Muscle layer of duodenum (tissue), 2 donors: ENCODE results near the gene COL23A1.
"Not testable (repeated sequence)": the region's sequence is repeated elsewhere in the genome, so short reads cannot be mapped to it uniquely, and the experiment has no call there.

Source experiments
- H3K27ac ChIP-seq: one replicate; pipeline ENCODE4 v1.7.0; 2013; ENCODE audit warnings: mild to moderate bottlenecking, low read length
- H3K27me3 ChIP-seq: one replicate; pipeline ENCODE4 v1.7.0; 2013; ENCODE audit warnings: low read depth, mild to moderate bottlenecking, control low read depth, low read length
- H3K36me3 ChIP-seq, 2 donors: one replicate each; pipeline ENCODE4 v1.7.0; 2013; ENCODE audit warnings: low read length in 2 of 2, control low read depth in 1 of 2, mild to moderate bottlenecking in 1 of 2; ENCODE audit not compliant: insufficient read depth in 2 of 2, control insufficient read depth in 1 of 2
- H3K4me1 ChIP-seq, 2 donors: one replicate each; pipeline ENCODE4 v1.7.0; 2013; ENCODE audit warnings: low read length in 2 of 2, mild to moderate bottlenecking in 2 of 2, control low read depth in 1 of 2, moderate library complexity in 1 of 2; ENCODE audit not compliant: insufficient read depth in 2 of 2, control insufficient read depth in 1 of 2
- H3K4me3 ChIP-seq, 2 donors: one replicate each; pipeline ENCODE4 v1.7.0; 2013; ENCODE audit warnings: low read length in 2 of 2, low read depth in 1 of 2, mild to moderate bottlenecking in 1 of 2
- H3K9me3 ChIP-seq, 2 donors: one replicate each; pipeline ENCODE4 v1.7.0; 2013; ENCODE audit warnings: low read length in 2 of 2, control low read depth in 1 of 2, mild to moderate bottlenecking in 1 of 2; ENCODE audit not compliant: control insufficient read depth in 1 of 2
- donor health status: healthy.

Gene COL23A1

DNA sequence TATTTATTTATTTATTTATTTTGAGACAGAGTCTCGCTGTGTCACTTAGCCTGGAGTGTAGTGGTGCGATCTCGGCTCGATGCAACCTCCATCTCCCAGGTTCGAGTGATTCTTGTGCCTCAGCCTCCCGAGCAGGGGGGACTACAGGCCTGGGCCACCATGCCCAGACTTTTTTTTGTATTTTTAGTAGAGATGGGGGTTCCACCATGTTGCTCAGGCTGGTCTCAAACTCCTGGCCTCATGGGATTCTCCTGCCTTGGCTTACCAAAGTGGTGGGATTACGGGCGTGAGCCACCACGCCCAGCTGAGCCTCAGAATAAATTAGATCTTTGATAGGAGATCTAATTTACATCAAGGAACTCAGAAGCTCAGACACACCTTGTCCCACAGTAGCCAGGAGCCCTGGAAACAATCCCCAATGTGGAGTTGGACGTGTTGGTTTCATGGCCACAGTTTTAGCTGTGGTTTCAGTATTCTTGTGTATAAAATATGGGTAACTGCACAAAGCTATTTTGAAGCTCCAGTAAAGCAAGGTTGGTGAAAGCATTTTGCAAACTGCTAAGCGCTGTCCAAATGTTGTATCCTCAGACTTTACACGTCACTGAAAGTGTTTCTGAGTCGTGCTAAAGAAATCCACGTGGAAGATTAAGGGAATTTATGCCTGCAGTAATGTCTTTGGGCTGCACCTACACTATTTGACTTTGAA is 388.8 kb downstream of the COL23A1 start:
- peaks cover 6 to 10% of the 10 kb centered on the region in 2 donors for H3K4me1 ChIP-seq
- H3K27me3 ChIP-seq = no peaks in the 10 kb centered on the region
- H3K4me3 ChIP-seq = no peak overlapping the region
- no peak overlapping the region for H3K27ac ChIP-seq
- no peaks in the 10 kb centered on the region for H3K9me3 ChIP-seq
- H3K36me3 ChIP-seq = peaks cover 0 to 4% of the 10 kb centered on the region in 2 donors

DNA sequence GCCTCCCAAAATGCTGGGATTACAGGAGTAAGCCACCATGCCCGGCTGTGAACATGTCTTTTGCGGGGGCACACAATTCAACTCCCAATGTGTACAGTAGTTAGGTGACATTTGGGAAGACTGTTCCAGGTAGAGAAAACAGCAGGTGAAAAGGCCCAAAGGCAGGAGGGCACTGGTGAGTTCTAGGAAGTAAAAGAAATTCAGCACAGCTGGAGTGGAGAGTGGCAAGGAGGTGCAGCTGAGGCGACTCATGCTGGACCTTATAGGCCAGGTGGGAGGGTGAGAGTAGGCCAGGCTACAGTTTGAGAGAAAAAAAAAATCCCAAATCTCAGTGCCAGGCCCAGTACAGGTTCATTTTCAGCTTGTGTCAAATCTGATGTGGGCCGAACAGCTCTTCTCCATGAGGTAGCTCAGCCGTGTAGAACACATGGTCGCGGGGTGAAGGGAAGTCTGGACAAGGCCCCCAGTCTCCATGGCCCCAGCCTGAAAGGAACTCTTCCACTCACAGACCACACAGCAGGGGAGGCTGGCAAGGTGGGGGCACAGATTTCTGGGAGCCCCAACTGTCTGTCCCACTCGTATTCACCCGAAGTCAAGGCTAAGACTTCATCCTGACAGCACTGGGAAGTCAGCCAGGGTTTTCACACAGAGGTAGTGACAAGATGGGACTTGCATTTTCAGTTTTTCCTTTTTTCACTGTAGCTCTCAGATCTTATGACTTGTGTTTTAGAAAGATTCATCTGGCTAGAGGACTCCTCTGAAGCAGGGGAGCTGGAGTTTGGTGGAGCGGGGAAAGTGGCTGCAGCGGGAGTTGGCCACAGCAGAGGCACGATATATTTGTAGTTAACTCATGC is 390.4 kb downstream of the COL23A1 start:
- Histone ChIP-seq H3K27me3 (no peaks in the 10 kb centered on the region), H3K36me3 (no peaks in the 10 kb centered on the region), H3K27ac (no peak overlapping the region), H3K4me3 (no peak overlapping the region), H3K4me1 (no peaks in the 10 kb centered on the region), H3K9me3 (no peaks in the 10 kb centered on the region)

DNA sequence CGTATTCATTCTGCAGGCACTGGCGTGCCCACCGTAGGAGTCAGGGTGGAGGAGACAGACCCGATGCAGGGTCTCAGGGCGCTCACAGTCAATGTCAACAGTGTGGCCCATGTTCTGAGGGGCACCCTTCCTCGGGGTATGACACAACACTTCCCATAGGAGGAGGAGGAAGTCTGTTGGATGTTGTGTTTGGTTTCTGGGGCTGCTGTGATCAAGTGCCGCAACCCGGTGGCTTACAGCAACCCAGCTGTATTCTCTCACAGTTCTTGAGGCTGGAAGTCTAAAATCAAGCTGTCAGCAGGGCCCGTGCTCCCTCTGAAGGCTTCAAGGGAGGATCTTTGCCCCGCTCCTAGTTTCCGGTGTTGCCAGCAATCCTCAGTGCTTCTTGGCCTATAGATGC is 391.5 kb downstream of the COL23A1 start:
- H3K27ac ChIP-seq = no peak overlapping the region
- H3K4me3 ChIP-seq = no peak overlapping the region
- no peaks in the 10 kb centered on the region for H3K9me3 ChIP-seq
- H3K4me1 ChIP-seq = no peaks in the 10 kb centered on the region
- H3K36me3 ChIP-seq = no peaks in the 10 kb centered on the region
- H3K27me3 ChIP-seq = no peaks in the 10 kb centered on the region

DNA sequence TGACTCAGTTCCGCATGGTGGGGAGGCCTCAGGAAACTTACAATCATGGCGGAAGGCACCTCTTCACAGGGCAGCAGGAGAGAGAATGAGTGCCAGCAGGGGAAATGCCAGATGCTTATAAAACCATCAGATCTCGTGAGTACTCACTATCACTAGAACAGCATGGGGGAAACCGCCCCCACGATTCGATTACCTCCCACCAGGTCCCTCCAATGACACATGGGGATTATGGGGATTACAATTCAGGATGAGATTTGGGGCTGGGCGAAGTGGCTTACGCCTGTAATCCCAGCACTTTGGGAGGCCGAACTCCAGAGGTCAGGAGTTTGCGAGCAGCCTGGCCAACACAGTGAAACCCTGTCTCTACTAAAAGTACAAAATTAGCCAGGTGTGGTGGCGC is 392.0 kb downstream of the COL23A1 start:
- H3K36me3 ChIP-seq, H3K27ac ChIP-seq, H3K4me1 ChIP-seq, H3K4me3 ChIP-seq, H3K27me3 ChIP-seq, H3K9me3 ChIP-seq: not testable (repeated sequence)

DNA sequence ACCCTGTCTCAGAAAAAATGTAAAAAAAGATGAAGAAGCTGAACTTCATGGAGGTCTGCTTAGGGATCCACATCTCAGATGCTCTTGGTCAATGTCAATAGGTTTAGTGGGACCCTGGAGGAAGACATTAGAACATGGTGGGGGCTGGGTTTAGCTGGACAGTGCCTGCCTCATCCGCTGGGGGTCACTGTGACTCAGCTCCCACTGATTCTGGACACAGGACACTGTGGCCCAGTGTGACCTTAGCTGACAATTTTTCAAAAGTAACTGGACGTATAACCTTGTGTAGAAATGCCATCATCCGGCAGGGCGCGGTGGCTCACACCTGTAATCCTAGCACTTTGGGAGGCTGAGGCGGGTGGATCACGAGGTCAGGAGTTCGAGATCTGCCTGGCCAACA is 393.2 kb downstream of the COL23A1 start:
- H3K4me3 ChIP-seq = no peak overlapping the region
- no peaks in the 10 kb centered on the region for H3K4me1 ChIP-seq
- H3K9me3 ChIP-seq = no peaks in the 10 kb centered on the region
- no peaks in the 10 kb centered on the region for H3K27me3 ChIP-seq
- H3K36me3 ChIP-seq = no peaks in the 10 kb centered on the region
- no peak overlapping the region for H3K27ac ChIP-seq

GRCh38 chr5:178196281-178196812 is 393.8 kb downstream of the COL23A1 start:
- Histone ChIP-seq H3K9me3 (no peaks in the 10 kb centered on the region), H3K36me3 (no peaks in the 10 kb centered on the region), H3K4me3 (no peak overlapping the region), H3K4me1 (no peaks in the 10 kb centered on the region), H3K27me3 (no peaks in the 10 kb centered on the region), H3K27ac (no peak overlapping the region)

- H3K36me3 ChIP-seq = no peaks in the 10 kb centered on the region
- H3K4me1 ChIP-seq = no peaks in the 10 kb centered on the region
- H3K4me3 ChIP-seq = no peak overlapping the region
- H3K9me3 ChIP-seq = no peaks in the 10 kb centered on the region
- no peak overlapping the region for H3K27ac ChIP-seq
- no peaks in the 10 kb centered on the region for H3K27me3 ChIP-seq
Measured at GRCh38 chr5:178194026-178194425, 396.2 kb downstream of the COL23A1 start.

DNA sequence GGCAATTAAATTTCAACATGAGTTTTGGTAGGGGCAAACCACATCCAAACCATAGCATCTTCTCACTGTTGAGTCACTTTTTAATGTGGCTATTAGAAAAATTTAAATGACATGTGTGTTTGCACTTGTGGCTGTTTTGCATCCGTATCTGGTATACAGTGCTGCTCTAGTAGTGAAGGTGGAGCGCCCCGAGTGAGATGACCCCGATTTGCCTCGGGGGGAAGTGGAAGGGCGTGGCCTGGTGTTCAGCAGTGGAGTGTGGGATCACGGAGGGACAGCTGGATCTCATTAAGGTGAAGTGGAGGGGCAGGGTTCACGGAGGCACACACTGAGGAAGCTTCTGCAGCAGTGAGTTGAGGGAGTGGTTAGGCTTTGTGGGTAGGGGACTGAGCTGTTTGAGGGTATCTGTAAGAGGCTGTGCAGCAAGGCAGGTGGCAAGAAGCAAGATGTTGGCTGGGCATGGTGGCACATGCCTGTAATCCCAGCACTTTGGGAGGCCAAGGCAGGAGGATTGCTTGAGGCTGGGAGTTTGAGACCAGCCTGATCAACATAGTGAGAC is 396.9 kb downstream of the COL23A1 start:
- Histone ChIP-seq H3K36me3 (no peaks in the 10 kb centered on the region), H3K9me3 (no peaks in the 10 kb centered on the region), H3K4me3 (no peak overlapping the region), H3K4me1 (no peaks in the 10 kb centered on the region), H3K27ac (no peak overlapping the region), H3K27me3 (no peaks in the 10 kb centered on the region)

DNA sequence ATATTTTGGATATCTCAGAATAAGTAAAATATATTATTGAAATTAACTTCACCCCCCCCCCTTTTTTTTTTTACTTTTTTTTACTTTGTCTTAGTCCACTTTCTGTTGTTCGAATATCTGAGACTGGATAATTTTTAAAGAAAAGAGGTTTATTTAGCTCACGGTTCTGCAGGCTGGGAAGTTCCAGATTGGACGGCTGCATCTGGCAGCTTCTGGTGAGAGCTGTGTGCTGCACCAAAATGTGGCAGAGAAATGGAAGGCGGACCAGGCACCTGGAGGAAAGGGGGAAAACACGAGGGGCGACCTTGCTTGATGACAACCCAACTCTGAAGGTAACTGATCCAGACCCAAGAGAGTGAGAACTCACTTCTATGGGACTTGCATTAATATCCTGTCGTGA is 397.4 kb downstream of the COL23A1 start:
- Histone ChIP-seq H3K27me3 (no peaks in the 10 kb centered on the region), H3K27ac (no peak overlapping the region), H3K9me3 (no peaks in the 10 kb centered on the region), H3K4me3 (no peak overlapping the region), H3K4me1 (no peaks in the 10 kb centered on the region), H3K36me3 (no peaks in the 10 kb centered on the region)

DNA sequence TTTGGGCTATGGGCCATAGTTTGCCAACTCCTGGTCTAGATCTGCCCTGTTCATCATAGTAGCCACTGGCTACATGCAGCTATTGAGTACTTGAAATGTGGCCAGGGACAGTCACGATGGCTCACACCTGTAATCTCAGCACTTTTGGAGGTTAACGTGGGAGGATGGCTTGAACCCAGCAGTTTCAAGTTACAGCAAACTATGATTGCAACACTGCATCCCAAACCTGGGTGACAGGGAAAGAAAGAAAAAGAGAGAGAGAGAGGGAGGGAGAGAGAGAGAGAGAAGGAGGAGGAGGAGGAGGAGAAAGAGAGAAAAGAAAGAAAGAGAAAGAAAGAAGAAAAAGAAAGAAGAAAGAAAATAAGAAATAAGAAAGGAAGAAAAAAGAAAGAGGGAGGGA is 397.9 kb downstream of the COL23A1 start:
- no peak overlapping the region for H3K4me3 ChIP-seq
- H3K27me3 ChIP-seq = no peaks in the 10 kb centered on the region
- no peaks in the 10 kb centered on the region for H3K9me3 ChIP-seq
- H3K4me1 ChIP-seq = no peaks in the 10 kb centered on the region
- H3K36me3 ChIP-seq = no peaks in the 10 kb centered on the region
- no peak overlapping the region for H3K27ac ChIP-seq

DNA sequence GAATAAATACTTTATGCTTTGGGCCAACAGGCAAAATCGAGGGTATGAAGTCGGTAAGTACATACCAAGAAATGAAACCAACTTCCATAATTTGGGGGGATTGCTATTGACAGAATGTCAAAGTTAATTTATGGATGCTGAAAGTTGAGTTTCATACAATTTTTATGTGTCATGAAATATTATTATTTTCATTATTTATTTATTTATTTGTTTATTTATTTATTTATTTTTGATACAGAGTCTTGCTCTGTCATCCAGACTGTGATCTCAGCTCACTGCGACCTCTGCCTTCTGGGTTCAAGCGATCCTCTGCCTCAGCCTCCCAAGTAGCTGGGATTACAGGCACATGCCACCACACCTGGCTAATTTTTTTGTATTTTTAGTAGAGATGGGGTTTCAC is 398.5 kb downstream of the COL23A1 start:
- H3K9me3 ChIP-seq = no peaks in the 10 kb centered on the region
- H3K4me3 ChIP-seq = no peak overlapping the region
- H3K4me1 ChIP-seq = no peaks in the 10 kb centered on the region
- H3K36me3 ChIP-seq = no peaks in the 10 kb centered on the region
- no peak overlapping the region for H3K27ac ChIP-seq
- H3K27me3 ChIP-seq = no peaks in the 10 kb centered on the region
